ENCODE measurements around the gene ZACN.

Gene ZACN

GRCh38 chr17:76094046-76094445, 15.1 kb downstream of the ZACN start:
- H3K4me3 ChIP-seq (replicated peaks in 1 of 2; ENCODE audit: low read depth in 2 of 2, low read length in 2 of 2): no peak overlapping the region
- TF ChIP-seq, protein P1, sequence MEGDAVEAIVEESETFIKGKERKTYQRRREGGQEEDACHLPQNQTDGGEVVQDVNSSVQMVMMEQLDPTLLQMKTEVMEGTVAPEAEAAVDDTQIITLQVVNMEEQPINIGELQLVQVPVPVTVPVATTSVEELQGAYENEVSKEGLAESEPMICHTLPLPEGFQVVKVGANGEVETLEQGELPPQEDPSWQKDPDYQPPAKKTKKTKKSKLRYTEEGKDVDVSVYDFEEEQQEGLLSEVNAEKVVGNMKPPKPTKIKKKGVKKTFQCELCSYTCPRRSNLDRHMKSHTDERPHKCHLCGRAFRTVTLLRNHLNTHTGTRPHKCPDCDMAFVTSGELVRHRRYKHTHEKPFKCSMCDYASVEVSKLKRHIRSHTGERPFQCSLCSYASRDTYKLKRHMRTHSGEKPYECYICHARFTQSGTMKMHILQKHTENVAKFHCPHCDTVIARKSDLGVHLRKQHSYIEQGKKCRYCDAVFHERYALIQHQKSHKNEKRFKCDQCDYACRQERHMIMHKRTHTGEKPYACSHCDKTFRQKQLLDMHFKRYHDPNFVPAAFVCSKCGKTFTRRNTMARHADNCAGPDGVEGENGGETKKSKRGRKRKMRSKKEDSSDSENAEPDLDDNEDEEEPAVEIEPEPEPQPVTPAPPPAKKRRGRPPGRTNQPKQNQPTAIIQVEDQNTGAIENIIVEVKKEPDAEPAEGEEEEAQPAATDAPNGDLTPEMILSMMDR (IDR thresholded peaks at IDR 0.05; ENCODE audit: low read depth, low read length): no peak
- DNase-seq (ENCODE audit: low read depth in 2 of 2): no peak

- TF ChIP-seq, protein P1 (IDR thresholded peaks at IDR 0.05; ENCODE audit: low read depth, low read length): no peak
- no peak for DNase-seq (ENCODE audit: low read depth in 2 of 2)
- no peak overlapping the region for H3K4me3 ChIP-seq (replicated peaks in 1 of 2; ENCODE audit: low read depth in 2 of 2, low read length in 2 of 2)
Measured at GRCh38 chr17:76095943-76096342, 17.0 kb downstream of the ZACN start.

DNA sequence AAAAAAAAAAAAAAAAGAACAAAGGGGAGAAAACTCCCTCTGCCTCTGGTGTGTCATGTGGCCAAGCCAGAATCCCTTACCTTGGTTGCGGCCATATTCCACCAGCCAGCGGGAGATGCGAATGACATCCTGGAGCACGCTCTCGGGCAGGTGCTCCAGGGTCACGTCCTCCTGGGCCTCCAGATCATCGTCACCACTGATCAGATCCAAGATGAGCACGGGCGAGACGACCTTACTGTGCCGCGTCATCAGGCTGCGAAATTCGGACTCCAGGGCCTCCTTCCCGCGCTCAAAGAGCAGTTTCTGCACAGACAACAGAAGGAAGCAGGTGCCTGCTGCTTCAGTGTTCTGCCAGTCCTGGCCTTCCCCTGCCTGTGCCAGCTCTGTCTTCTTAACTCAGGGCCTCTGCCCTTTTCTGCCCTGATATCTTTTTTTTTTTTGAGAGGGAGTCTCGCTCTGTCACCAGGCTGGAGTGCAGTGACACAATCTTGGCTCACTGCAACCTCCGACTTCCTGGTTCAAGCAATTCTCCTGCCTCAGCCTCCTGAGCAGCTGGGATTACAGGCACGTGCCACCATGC, 18.8 kb downstream of the ZACN start:
- TF ChIP-seq, protein P1 (IDR thresholded peaks at IDR 0.05; ENCODE audit: low read depth, low read length): no peak
- no peak overlapping the region for H3K4me3 ChIP-seq (replicated peaks in 1 of 2; ENCODE audit: low read depth in 2 of 2, low read length in 2 of 2)
- no peak for DNase-seq (ENCODE audit: low read depth in 2 of 2)

GRCh38 chr17:76102944-76103273, 23.9 kb downstream of the ZACN start:
- no peak for DNase-seq (ENCODE audit: low read depth in 2 of 2)
- TF ChIP-seq, protein P1 (IDR thresholded peaks at IDR 0.05; ENCODE audit: low read depth, low read length): no peak
- peak overlapping the region; percentile 73 to 83 for H3K4me3 ChIP-seq (replicated peaks in 1 of 2; ENCODE audit: low read depth in 2 of 2, low read length in 2 of 2)

GRCh38 chr17:76103274-76104139, 24.5 kb downstream of the ZACN start, which contains the start of gene EXOC7:
EXOC7 (minus strand) TSS chr17:76103787; CDS start chr17:76103692, 95 bp downstream.
- TF ChIP-seq, protein P1 (IDR thresholded peaks at IDR 0.05; ENCODE audit: low read depth, low read length): no peak
- DNase-seq (ENCODE audit: low read depth in 2 of 2): peak; percentile 93
- H3K4me3 ChIP-seq (replicated peaks in 1 of 2; ENCODE audit: low read depth in 2 of 2, low read length in 2 of 2): peak within 1 kb of the TSS; percentile 73 to 83

DNA sequence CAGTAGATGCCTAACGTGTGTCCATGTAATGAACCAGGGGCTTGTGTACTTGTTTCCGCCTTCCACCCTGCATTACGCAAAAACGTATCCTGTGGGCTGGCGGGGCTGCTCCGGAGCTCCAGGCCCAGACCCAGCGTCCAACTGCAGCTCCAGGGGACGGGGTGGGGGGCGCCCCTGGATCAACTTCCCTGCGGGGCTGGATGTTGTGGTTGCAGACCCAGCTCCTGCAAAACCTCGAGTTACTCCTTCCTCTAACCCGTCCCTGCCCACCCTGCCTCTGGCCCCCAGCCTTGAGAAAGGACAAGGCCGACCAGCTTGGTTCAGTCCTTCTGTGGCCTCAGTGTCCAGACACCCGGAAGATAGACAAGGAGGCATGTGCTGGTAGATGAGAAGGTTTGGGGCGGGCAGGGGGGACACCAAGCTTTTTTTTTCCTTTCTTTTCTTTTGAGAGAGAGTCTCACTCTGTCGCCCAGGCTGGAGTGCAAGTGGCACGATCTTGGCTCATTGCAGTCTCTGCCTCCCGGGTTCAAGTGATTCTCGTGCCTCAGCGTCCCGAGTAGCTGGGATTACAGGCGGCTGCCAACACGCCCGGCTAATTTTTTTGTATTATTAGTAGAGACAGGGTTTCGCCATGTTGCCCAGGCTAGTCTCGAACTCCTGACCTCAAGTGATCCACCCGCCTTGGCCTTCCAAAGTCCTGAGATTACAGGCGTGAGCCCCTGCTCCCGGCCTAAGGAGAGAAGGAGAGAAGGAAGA, 25.3 kb downstream of the ZACN start:
- TF ChIP-seq, protein P1 (IDR thresholded peaks at IDR 0.05; ENCODE audit: low read depth, low read length): no peak
- peak overlapping the region; percentile 73 to 83 for H3K4me3 ChIP-seq (replicated peaks in 1 of 2; ENCODE audit: low read depth in 2 of 2, low read length in 2 of 2)
- DNase-seq (ENCODE audit: low read depth in 2 of 2): no peak

Data from cardiac fibroblast (primary cell).